ENCODE data around the gene PIGA.
"Not testable (repeated sequence)": the region's sequence is repeated elsewhere in the genome, so short reads cannot be mapped to it uniquely, and the experiment has no call there.

PIGA gene

DNA sequence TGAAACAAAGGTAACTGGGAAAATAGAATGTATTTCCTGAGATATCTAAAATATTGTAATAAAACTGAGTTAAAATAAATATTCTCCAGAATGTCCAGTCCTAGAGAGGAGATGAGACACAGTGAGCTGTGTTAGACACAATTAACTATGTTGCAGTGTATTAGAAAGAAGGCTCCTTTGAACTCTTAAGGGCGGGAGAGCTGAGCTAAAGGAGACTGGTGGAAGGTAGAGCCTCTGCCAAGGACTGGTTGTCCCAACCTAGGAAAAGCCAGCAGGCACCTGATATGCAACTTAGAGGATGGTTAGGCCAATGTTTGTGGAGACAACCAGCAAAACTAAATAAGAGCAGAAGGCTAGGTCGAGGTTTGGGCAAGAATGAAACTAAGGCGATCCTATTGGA lies 24.2 kb downstream of the PIGA start:
- DNase-seq (ENCODE audit: low read depth in 1 of 2, low spot score in 1 of 2): no peak
- in situ Hi-C loops (cut with HindIII; ENCODE audit: low pct_unique_long_range_greater_than_20kb, low sequenced_read_pairs): no loop called here
- TF ChIP-seq JUND (IDR thresholded peaks at IDR 0.05; ENCODE audit: low read depth): no peak

- peak in 1 of 2 experiments; percentile 23 for DNase-seq (ENCODE audit: low read depth in 1 of 2, low spot score in 1 of 2)
- no peak for TF ChIP-seq JUND (IDR thresholded peaks at IDR 0.05; ENCODE audit: low read depth)
- in situ Hi-C loops (cut with HindIII; ENCODE audit: low pct_unique_long_range_greater_than_20kb, low sequenced_read_pairs): no loop called here
These were observed 25.2 kb downstream of the PIGA start for GRCh38 chrX:15310117-15310516.

DNA sequence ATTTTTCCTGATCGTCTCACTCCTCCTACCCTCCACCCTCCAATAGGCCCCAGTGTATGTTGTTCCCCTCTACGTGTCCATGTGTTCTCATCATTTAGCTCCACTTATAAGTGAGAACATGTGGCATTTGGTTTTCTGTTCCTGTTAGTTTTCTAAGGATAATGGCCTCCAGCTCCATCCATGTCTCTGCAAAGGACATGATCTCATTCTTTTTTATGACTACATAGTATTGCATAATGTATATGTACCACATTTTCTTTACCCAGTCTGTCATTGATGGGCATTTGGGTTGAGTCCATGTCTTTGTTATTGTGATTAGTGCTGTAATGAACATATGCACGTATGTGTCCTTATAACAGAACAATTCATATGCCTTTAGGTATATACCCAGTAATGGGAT lies 29.4 kb downstream of the PIGA start:
- DNase-seq (ENCODE audit: low read depth in 1 of 2, low spot score in 1 of 2); in situ Hi-C loops (cut with HindIII; ENCODE audit: low pct_unique_long_range_greater_than_20kb, low sequenced_read_pairs): not testable (repeated sequence)

DNA sequence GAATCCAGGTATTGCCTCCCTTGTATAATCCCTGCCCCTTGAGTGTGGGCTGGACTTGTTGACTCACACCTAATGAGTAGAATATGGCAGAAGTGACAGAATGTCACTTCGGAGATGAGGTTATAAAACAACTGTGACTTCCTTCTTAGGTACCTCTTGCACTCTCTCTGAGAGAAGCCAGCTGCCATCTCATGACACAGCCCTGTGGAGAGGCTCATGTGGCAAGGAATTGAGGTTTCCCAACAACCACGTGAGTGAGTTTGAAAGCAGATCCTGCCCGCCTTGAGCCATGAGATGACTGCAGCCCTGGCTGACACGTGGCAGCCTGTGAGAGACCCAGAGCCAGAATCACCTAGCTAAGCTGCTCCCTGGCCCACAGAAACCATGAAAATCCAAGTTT lies 33.4 kb downstream of the PIGA start:
- in situ Hi-C loops (cut with HindIII; ENCODE audit: low pct_unique_long_range_greater_than_20kb, low sequenced_read_pairs): no loop called here
- no peak for TF ChIP-seq JUND (IDR thresholded peaks at IDR 0.05; ENCODE audit: low read depth)
- DNase-seq (ENCODE audit: low read depth in 1 of 2, low spot score in 1 of 2): no peak

DNA sequence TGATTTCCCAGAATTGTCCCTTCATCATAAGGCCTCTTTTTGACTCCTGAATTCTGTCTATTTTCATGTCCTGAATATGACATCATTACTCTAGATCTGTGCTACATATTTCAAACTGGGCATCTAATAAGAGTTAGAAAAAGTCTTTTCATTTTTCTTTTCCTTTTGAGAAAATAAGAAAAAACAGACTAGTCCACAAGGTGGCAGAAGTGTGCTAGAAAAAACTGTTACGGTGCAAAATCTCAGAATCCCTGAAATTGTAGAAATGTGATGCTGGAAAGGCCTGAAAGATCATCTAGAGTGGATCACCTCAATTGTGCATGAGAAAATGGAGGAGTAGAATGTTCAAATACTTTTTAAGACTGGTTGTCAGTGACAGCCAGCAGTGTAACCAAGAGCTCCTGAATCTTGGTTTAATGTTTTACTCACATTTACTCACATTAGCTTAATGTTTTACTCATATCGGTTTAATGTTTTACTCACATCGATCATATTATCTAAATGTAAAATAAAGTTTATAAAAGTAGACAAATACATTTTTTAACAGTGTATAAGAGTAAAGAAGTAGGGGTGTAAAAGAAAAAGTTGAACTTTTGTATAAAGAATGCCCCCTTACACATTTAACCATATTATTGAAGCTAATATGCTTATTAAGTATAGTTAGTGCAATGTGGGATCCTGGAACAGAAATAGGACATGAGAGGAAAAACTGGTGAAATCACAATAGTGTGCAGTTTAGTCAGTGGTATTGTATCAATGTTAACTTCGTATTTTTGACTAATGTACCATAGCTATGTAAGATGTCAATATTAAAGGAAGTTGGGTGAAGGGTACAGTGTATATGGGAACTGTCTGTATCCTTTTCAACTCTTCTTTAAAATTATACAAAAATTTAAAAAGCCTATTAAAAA lies 35.1 kb downstream of the PIGA start:
- TF ChIP-seq JUND (IDR thresholded peaks at IDR 0.05; ENCODE audit: low read depth): no peak
- in situ Hi-C loops (cut with HindIII; ENCODE audit: low pct_unique_long_range_greater_than_20kb, low sequenced_read_pairs): no loop called here
- DNase-seq (ENCODE audit: low read depth in 1 of 2, low spot score in 1 of 2): peak in 1 of 2 experiments; percentile 18

- TF ChIP-seq JUND (IDR thresholded peaks at IDR 0.05; ENCODE audit: low read depth): no peak
- in situ Hi-C loops (cut with HindIII; ENCODE audit: low pct_unique_long_range_greater_than_20kb, low sequenced_read_pairs): no loop called here
- DNase-seq (ENCODE audit: low read depth in 1 of 2, low spot score in 1 of 2): no peak
These were observed 36.5 kb downstream of the PIGA start for GRCh38 chrX:15298780-15299179.

- in situ Hi-C loops (cut with HindIII; ENCODE audit: low pct_unique_long_range_greater_than_20kb, low sequenced_read_pairs): no loop called here
- TF ChIP-seq JUND (IDR thresholded peaks at IDR 0.05; ENCODE audit: low read depth): no peak
- DNase-seq (ENCODE audit: low read depth in 1 of 2, low spot score in 1 of 2): no peak
These were observed 37.1 kb downstream of the PIGA start for GRCh38 chrX:15298201-15298600.

- no peak for DNase-seq (ENCODE audit: low read depth in 1 of 2, low spot score in 1 of 2)
- TF ChIP-seq JUND (IDR thresholded peaks at IDR 0.05; ENCODE audit: low read depth): no peak
- in situ Hi-C loops (cut with HindIII; ENCODE audit: low pct_unique_long_range_greater_than_20kb, low sequenced_read_pairs): no loop called here
These were observed 41.9 kb downstream of the PIGA start for GRCh38 chrX:15293451-15293850.

GRCh38 chrX:15292861-15293260 lies 42.5 kb downstream of the PIGA start:
- no peak for TF ChIP-seq JUND (IDR thresholded peaks at IDR 0.05; ENCODE audit: low read depth)
- in situ Hi-C loops (cut with HindIII; ENCODE audit: low pct_unique_long_range_greater_than_20kb, low sequenced_read_pairs): no loop called here
- no peak for DNase-seq (ENCODE audit: low read depth in 1 of 2, low spot score in 1 of 2)

DNA sequence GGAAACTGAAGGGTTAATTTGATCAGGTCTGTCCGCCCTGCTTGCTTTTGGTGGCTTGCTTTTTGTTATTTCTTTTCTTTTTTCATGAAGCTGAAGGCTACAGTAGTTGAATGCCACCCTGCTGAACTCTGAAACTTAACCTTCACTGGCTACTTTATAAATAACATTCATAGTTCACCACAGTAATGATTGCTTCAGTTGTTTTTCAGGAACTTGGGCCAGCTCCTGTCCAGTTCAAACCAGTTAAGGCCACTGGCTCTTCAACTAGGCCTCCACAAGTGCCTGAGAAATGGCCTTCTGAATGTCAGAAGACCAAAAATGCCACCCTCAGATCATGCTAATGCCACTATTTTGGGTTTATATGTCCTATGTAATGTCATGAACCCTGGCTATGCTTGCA lies 57.7 kb downstream of the PIGA start:
- TF ChIP-seq JUND (IDR thresholded peaks at IDR 0.05; ENCODE audit: low read depth): no peak
- in situ Hi-C loops (cut with HindIII; ENCODE audit: low pct_unique_long_range_greater_than_20kb, low sequenced_read_pairs): no loop called here
- DNase-seq (ENCODE audit: low read depth in 1 of 2, low spot score in 1 of 2): no peak

DNA sequence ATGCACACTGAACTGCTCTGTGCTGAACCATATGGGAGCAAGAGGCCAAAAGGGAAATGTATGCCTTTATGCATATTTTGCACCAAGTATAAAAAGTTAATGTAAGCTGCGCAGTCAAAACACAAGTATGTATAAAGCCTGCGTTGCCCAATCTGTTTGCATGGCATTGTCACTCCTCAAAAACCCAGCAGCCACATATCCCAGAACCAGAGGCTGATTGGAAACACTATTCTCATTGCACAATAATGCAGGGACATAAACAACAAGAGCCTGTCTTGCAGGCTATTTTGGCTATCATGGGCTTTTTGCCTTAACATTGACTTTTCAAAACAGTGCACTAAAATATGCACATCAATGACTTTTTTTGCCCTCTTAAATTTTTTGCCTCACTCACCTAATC lies 60.4 kb downstream of the PIGA start:
- TF ChIP-seq JUND (IDR thresholded peaks at IDR 0.05; ENCODE audit: low read depth): no peak
- in situ Hi-C loops (cut with HindIII; ENCODE audit: low pct_unique_long_range_greater_than_20kb, low sequenced_read_pairs): no loop called here
- no peak for DNase-seq (ENCODE audit: low read depth in 1 of 2, low spot score in 1 of 2)

- in situ Hi-C loops (cut with HindIII; ENCODE audit: low pct_unique_long_range_greater_than_20kb, low sequenced_read_pairs): not testable (repeated sequence)
These were observed 62.0 kb downstream of the PIGA start for GRCh38 chrX:15273275-15273674.

DNA sequence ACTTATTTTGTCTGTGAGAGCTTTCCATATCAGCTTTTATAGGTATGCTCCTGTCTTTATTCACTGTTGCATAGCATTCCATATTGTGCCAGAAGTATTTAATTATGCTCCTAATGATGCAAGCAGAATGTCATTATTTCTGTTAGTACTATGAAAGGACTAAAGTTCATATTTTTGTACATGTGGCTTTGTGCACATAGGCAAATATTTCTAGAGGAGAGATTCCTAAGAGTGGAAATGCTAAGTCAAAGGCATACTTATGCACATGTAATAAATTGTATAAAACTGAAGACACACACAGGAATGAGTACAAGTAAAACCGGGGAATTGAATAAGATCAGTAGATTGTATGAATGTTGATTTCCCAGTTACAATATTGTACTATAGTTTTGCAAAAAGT lies 63.6 kb downstream of the PIGA start:
- DNase-seq (ENCODE audit: low read depth in 1 of 2, low spot score in 1 of 2): no peak
- no peak for TF ChIP-seq JUND (IDR thresholded peaks at IDR 0.05; ENCODE audit: low read depth)
- in situ Hi-C loops (cut with HindIII; ENCODE audit: low pct_unique_long_range_greater_than_20kb, low sequenced_read_pairs): no loop called here

More at GRCh38 chrX:15273275-15273674, 62.0 kb downstream of the PIGA start:
- not testable (repeated sequence) for DNase-seq (ENCODE audit: low read depth in 1 of 2, low spot score in 1 of 2)
